Peyer's patch (tissue), 4 donors: Measurements from ENCODE around the gene SFRP5. TPM values are rescaled to one million over a fixed set of nuclear protein-coding genes. Genes with fewer than 3 reads are reported as not detected.

ENCODE experiments used
- DNase-seq, 3 donors: peaks; one replicate each; pipeline ENCODE4 v3.0.0-alpha.2; 2017 to 2019
- H3K27ac ChIP-seq, 4 donors: fragments of 200-600 bp; sonication (generic); one replicate each; pipeline ENCODE4 v1.5.1; 2016 to 2019
- H3K27me3 ChIP-seq, 2 donors: fragments of 200-600 bp; sonication (generic); one replicate each; pipeline ENCODE4 v1.5.1; 2019
- H3K36me3 ChIP-seq, 3 donors: fragments of 200-600 bp; sonication (generic); one replicate each; pipeline ENCODE4 v1.5.1; 2016 to 2019
- H3K4me1 ChIP-seq, 4 donors: fragments of 200-600 bp; sonication (generic); one replicate each; pipeline ENCODE4 v1.5.1; 2016 to 2019
- H3K4me3 ChIP-seq, 4 donors: fragments of 200-600 bp; sonication (generic); 1 replicate in 3 of 4; 2 replicates in 1 of 4; pipeline ENCODE4 v1.5.1; 2016 to 2019; ENCODE audit warnings: mild to moderate bottlenecking in 1 of 4
- H3K9me3 ChIP-seq, 4 donors: fragments of 200-600 bp; sonication (generic); one replicate each; pipeline ENCODE4 v1.5.1; 2016 to 2019; ENCODE audit warnings: mild to moderate bottlenecking in 1 of 4
- POLR2A ChIP-seq, 2 donors: fragments of 450-650 bp; IDR thresholded peaks; one replicate each; pipeline ENCODE4 v1.5.1; 2017; ENCODE audit warnings: antibody characterized with exemption in 2 of 2, mild to moderate bottlenecking in 2 of 2, moderate library complexity in 2 of 2
- total RNA-seq, 4 donors: library from RNA; depleted of rRNA; stranded (reverse); fragments of >200 nt; gene quantifications; one replicate each; pipeline ENCODE4 v1.1.0, GENCODE V29; 2016
- TF ChIP-seq, protein P1 (sequence below), 6 experiments: fragments of 450-650 bp in 4 of 6; fragments of 200-600 bp in 2 of 6; sonication (generic) in 1 of 6; IDR thresholded peaks; one replicate each; pipeline ENCODE4 v1.5.1; 2017 to 2019; ENCODE audit warnings: antibody characterized with exemption in 6 of 6, mild to moderate bottlenecking in 3 of 6, moderate library complexity in 1 of 6

SFRP5 gene
- total RNA-seq, 4 donors from 2014 or later, result 18.0 to 67.3 (median 48.9) TPM; not detected in 1

DNA sequence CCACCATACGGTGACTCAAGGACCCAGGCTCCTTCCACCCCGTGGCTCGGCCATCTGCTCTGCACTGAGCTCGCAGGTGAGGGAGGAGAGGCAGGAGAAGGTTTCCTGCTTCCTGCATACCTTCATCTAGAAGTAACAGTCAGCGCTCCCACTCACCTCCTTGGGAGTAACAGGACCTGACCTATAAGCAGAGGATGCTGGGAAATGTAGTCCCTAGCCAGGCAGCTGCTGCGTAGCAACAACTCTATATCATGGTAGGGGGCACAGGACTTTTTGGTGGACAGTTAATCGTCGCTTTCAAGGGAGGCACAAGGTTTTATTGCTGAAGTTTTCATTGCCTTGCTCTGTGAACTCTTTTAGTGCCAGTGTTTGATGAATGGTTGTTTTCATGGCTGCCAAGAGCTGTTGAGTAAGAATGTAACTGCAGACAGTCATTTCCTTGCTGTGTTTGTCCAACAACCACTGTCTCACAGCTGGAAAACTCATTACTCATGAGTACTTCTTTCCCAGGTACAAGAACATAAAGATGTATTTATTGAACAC is 45.1 kb downstream of the SFRP5 start:
- peaks cover 0 to 24% (median 0%) of the 10 kb centered on the region in 4 donors for H3K4me1 ChIP-seq
- no peaks in the 10 kb centered on the region for H3K9me3 ChIP-seq
- TF ChIP-seq, protein P1, sequence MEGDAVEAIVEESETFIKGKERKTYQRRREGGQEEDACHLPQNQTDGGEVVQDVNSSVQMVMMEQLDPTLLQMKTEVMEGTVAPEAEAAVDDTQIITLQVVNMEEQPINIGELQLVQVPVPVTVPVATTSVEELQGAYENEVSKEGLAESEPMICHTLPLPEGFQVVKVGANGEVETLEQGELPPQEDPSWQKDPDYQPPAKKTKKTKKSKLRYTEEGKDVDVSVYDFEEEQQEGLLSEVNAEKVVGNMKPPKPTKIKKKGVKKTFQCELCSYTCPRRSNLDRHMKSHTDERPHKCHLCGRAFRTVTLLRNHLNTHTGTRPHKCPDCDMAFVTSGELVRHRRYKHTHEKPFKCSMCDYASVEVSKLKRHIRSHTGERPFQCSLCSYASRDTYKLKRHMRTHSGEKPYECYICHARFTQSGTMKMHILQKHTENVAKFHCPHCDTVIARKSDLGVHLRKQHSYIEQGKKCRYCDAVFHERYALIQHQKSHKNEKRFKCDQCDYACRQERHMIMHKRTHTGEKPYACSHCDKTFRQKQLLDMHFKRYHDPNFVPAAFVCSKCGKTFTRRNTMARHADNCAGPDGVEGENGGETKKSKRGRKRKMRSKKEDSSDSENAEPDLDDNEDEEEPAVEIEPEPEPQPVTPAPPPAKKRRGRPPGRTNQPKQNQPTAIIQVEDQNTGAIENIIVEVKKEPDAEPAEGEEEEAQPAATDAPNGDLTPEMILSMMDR (IDR thresholded peaks at IDR 0.05), result no peak
- TF ChIP-seq POLR2A (IDR thresholded peaks at IDR 0.05), result peak in 1 of 2 donors; percentile 52
- H3K27ac ChIP-seq, result peak overlapping the region in 1 of 4 donors; percentile 52
- peak overlapping the region in 2 of 4 donors; percentile 4 to 41 for H3K4me3 ChIP-seq
- no peaks in the 10 kb centered on the region for H3K27me3 ChIP-seq
- DNase-seq, result peak in 1 of 3 donors; percentile 61
- H3K36me3 ChIP-seq, result no peaks in the 10 kb centered on the region

DNA sequence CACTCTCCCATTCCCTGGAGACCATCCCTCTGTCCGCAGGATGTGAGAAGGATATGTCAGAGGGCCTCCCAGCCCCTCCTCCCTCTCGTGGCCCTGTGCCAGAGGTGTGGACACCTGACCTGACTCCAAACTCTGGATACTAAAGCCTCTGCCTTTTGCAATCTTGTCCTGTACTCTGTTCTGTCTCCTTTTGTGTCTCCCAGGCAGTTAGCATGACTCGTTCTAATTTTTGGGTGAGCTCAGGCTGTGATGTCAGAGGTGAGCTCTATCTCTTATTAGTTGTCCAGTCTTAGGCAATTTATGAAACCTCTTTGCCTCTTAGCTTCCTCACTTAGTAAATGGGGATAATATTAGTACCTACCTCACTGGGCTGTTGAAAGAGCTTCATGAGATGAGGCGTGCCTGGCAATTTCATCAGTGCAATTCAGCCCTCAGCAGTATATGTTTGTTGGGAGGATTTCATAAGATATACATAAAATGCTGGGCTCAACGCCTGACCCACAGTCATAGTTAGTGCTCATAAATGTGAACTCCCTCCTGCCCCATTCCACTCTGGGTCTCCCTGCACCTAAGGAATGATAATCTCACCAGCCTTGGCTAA is 47.4 kb downstream of the SFRP5 start:
- peak overlapping the region in 1 of 4 donors; percentile 35 for H3K27ac ChIP-seq
- H3K4me1 ChIP-seq, result peaks cover 0 to 33% (median 0%) of the 10 kb centered on the region in 4 donors
- no peak for DNase-seq
- H3K27me3 ChIP-seq, result no peaks in the 10 kb centered on the region
- H3K36me3 ChIP-seq, result no peaks in the 10 kb centered on the region
- H3K9me3 ChIP-seq, result no peaks in the 10 kb centered on the region
- no peak overlapping the region for H3K4me3 ChIP-seq
- TF ChIP-seq POLR2A (IDR thresholded peaks at IDR 0.05), result no peak
- TF ChIP-seq, protein P1 (IDR thresholded peaks at IDR 0.05), result no peak

- Histone ChIP-seq H3K4me1 (peaks cover 0 to 48% (median 2%) of the 10 kb centered on the region in 4 donors), H3K4me3 (no peak overlapping the region), H3K36me3 (no peaks in the 10 kb centered on the region), H3K9me3 (no peaks in the 10 kb centered on the region), H3K27ac (no peak overlapping the region), H3K27me3 (no peaks in the 10 kb centered on the region)
- TF ChIP-seq POLR2A (IDR thresholded peaks at IDR 0.05), result no peak
- TF ChIP-seq, protein P1 (IDR thresholded peaks at IDR 0.05), result no peak
- DNase-seq, result no peak
Measured at GRCh38 chr10:97723001-97723400, 48.8 kb downstream of the SFRP5 start.

DNA sequence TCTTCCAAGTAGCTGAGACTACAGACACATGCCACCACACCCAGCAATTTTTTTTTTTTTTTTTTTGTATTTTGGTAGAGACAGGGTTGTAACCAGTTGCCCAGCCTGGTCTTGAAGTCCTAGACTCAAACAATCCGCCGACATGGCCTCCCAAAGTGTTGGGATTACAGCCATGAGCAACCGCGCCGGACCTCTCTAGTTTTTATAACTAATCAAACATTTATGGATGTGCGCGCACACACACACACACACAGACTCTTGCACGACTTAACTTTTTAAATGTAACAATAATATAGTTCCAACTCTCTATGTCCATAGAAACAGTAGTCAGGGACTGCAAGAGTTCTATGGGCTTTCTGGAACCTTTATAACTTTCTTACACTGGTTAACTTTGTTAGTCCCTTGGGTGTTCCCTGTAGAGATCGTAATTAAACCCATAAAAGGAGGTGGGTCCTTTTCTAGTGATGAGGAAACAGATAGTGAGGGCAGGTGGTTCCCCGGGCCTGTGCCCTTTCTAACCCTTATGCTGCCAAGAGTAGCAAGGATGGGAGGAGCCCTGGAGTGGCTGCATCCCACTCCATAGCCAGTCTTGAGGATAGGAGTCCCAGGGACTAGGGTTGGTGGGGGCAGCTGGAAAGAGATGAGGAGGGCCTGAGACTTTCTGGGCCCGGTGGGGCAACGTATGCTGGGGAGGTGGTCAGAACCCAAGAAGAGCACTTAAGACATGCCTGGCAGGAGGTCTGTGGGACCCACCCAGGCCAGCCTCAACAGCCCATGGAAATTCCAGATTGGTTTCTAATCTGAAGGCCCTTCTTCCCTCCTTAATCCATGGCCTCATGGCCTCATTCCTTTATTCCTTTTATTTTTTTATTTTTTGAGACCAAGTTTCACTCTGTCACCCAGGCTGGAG is 49.7 kb downstream of the SFRP5 start:
- Histone ChIP-seq H3K36me3 (no peaks in the 10 kb centered on the region), H3K4me1 (peaks cover 0 to 53% (median 3%) of the 10 kb centered on the region in 4 donors), H3K4me3 (no peak overlapping the region), H3K27me3 (no peaks in the 10 kb centered on the region), H3K27ac (peak overlapping the region in 3 of 4 donors; percentile 4 to 66 (median 48)), H3K9me3 (no peaks in the 10 kb centered on the region)
- TF ChIP-seq, protein P1 (IDR thresholded peaks at IDR 0.05), result no peak
- peak in 1 of 2 donors; percentile 19 for TF ChIP-seq POLR2A (IDR thresholded peaks at IDR 0.05)
- DNase-seq, result peak in 2 of 3 donors; percentile 75 to 84

- Histone ChIP-seq H3K27ac (peak overlapping the region in 3 of 4 donors; percentile 36 to 89 (median 54)), H3K4me1 (peaks cover 0 to 44% (median 3%) of the 10 kb centered on the region in 4 donors)
Measured at GRCh38 chr10:97719602-97720001, 52.2 kb downstream of the SFRP5 start.

More at GRCh38 chr10:97719602-97720001, 52.2 kb downstream of the SFRP5 start:
- no peak for DNase-seq
- Histone ChIP-seq H3K9me3 (no peaks in the 10 kb centered on the region), H3K4me3 (no peak overlapping the region), H3K27me3 (no peaks in the 10 kb centered on the region), H3K36me3 (no peaks in the 10 kb centered on the region)
- TF ChIP-seq, protein P1 (IDR thresholded peaks at IDR 0.05), result no peak
- TF ChIP-seq POLR2A (IDR thresholded peaks at IDR 0.05), result no peak
